ENCODE data around the gene C9orf78.

- TF ChIP-seq POLR2AphosphoS5 (IDR thresholded peaks at IDR 0.05; ENCODE audit: low read depth, low read length) (no peak), POLR2A (IDR thresholded peaks at IDR 0.05; ENCODE audit: low read depth, low read length) (no peak), PAX5 (IDR thresholded peaks at IDR 0.05; ENCODE audit: insufficient read depth, low read length, severe bottlenecking) (no peak), TAF1 (IDR thresholded peaks at IDR 0.05; ENCODE audit: low read depth, low read length) (no peak)
Observed at GRCh38 chr9:129875181-129875611, 40.1 kb upstream of the C9orf78 start.
